BLaER1 (cell line): ENCODE data around the gene DENND2C.
"Not testable (repeated sequence)": the region's sequence is repeated elsewhere in the genome, so short reads cannot be mapped to it uniquely, and the experiment has no call there.

Experiments used
- H3K27ac ChIP-seq: shearing (Covaris generic); formaldehyde crosslinking; 2 replicates; pipeline ENCODE4 v1.8.1; 2022
- H3K27me3 ChIP-seq: shearing (Covaris generic); formaldehyde crosslinking; 2 replicates; pipeline ENCODE4 v1.8.1; 2022
- H3K36me3 ChIP-seq: shearing (Covaris generic); formaldehyde crosslinking; 2 replicates; pipeline ENCODE4 v1.8.1; 2022
- H3K4me1 ChIP-seq: shearing (Covaris generic); formaldehyde crosslinking; 2 replicates; pipeline ENCODE4 v1.8.1; 2022
- H3K4me2 ChIP-seq: shearing (Covaris generic); formaldehyde crosslinking; 2 replicates; pipeline ENCODE4 v1.8.1; 2022
- H3K4me3 ChIP-seq: shearing (Covaris generic); formaldehyde crosslinking; 2 replicates; pipeline ENCODE4 v1.8.1; 2022
- H3K9ac ChIP-seq: shearing (Covaris generic); formaldehyde crosslinking; 2 replicates; pipeline ENCODE4 v1.8.1; 2022
- H3K9me3 ChIP-seq: shearing (Covaris generic); formaldehyde crosslinking; 2 replicates; pipeline ENCODE4 v1.8.1; 2022
- H4K20me1 ChIP-seq: shearing (Covaris generic); formaldehyde crosslinking; 2 replicates; pipeline ENCODE4 v1.8.1; 2022
- Cebpa-rat ChIP-seq: shearing (Covaris generic); IDR thresholded peaks from 2 replicates; pipeline ENCODE4 v1.8.1; 2022

Gene DENND2C

DNA sequence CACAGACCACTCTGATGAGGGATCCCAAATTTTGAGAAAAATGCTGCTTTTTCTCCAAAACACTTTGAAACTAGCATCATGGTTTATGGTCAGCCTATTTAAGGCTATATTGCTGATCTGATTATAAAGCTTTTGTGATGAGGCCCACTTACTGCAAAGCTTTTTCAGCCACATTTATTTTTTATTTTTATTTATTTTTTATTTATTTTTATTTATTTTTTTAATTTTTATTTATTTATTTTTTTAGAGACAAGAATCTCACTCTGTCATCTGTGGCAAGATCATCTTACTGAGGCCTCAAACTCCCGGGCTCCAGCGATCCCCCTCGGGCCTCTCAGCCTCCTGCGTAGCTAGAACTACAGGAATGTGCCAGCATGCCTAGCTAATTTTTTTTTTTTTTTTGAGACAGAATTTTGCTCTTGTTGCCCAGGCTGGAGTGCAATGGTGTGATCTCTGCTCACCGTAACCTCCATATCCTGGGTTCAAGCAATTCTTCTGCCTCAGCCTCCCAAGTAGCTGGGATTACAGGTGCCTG lies 83.3 kb downstream of the DENND2C start:
- H3K4me3 ChIP-seq = no peak overlapping the region
- no peaks in the 10 kb centered on the region for H3K9me3 ChIP-seq
- no peak overlapping the region for H3K27ac ChIP-seq
- H3K4me1 ChIP-seq = peaks cover 7% of the 10 kb centered on the region
- TF ChIP-seq Cebpa-rat = no peak
- no peak overlapping the region for H3K4me2 ChIP-seq
- no peaks in the 10 kb centered on the region for H3K27me3 ChIP-seq
- H4K20me1 ChIP-seq = no peaks in the 10 kb centered on the region
- H3K9ac ChIP-seq = no peak overlapping the region
- no peaks in the 10 kb centered on the region for H3K36me3 ChIP-seq

- H3K4me1 ChIP-seq = peaks cover 15% of the 10 kb centered on the region
These were observed 84.6 kb downstream of the DENND2C start for GRCh38 chr1:114585231-114585630.

DNA sequence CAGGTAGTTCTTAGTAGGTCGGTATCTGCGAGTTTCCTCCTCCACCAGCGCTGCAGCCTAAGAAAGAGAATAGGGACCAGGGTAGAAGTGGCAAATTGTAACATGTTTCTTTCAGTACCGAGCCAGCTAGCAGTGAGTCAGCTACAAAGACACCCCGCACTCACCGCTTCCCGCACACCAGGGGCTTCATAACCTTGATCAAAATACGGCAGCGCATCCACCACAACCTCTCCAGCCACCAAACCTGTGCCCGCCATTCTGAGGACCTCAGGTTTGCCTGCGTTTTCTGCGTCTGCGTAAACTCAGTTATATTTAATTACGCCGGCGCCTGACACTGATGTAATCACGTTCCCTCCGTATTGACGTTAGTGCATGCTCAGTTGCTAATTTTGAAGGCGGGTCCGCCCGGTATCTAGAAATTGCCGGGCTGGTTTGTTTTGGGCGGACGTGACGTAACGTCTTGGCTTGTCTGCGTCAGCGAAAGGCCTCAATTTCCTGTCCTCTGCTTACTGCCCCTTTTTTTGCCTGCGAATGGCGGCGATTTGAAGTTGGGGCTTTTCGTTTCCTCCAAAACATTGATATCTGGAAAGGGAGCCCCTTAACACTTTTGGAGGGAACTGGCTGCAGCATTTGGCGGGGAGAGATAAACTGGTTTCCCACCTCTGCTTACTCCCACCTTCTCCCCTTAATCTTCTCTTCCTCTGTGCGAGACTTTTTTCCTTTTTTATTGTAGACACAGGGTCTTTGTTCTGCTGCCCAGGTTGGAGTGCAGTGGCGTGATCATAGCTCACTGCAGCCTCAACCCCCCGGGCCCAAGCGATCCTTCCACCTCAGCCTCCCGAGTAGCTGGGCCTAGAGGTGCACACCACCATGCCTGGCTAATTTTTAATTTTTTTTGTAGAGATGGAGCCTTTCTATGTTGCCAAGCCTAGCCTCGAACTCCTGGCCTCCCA lies 88.2 kb downstream of the DENND2C start, which contains the start of gene BCAS2:
TSS of gene BCAS2 (minus strand) at position 281 of the 953 bp plus-strand sequence. CDS start at position 257, 24 bp downstream.
- TF ChIP-seq Cebpa-rat = 0 out of 2 replicates have a peak, but pooled peaks have one; percentile 31
- H3K4me1 ChIP-seq = peaks cover 24% of the 10 kb centered on the region
- peak within 1 kb of the TSS; percentile 76 for H3K4me3 ChIP-seq
- H3K9me3 ChIP-seq = no peaks in the 10 kb centered on the region
- H3K36me3 ChIP-seq = peaks cover 34% of the 10 kb centered on the region
- peak within 1 kb of the TSS; percentile 92 for H3K4me2 ChIP-seq
- peak within 1 kb of the TSS; percentile 91 for H3K9ac ChIP-seq
- no peaks in the 10 kb centered on the region for H3K27me3 ChIP-seq
- peak within 1 kb of the TSS; percentile 82 for H3K27ac ChIP-seq
- H4K20me1 ChIP-seq = 0 out of 2 replicates have a peak, but pooled peaks cover 13% of the 10 kb centered on the region

More at GRCh38 chr1:114585231-114585630, 84.6 kb downstream of the DENND2C start:
- Histone ChIP-seq H4K20me1 (no peaks in the 10 kb centered on the region), H3K4me2 (no peak overlapping the region), H3K9ac (no peak overlapping the region), H3K36me3 (no peaks in the 10 kb centered on the region), H3K4me3 (no peak overlapping the region), H3K27ac (no peak overlapping the region), H3K27me3 (no peaks in the 10 kb centered on the region), H3K9me3 (no peaks in the 10 kb centered on the region)
- TF ChIP-seq Cebpa-rat = no peak

GRCh38 chr1:114574365-114574764 lies 95.5 kb downstream of the DENND2C start:
- no peaks in the 10 kb centered on the region for H3K9me3 ChIP-seq
- H3K4me2 ChIP-seq = no peak overlapping the region
- no peaks in the 10 kb centered on the region for H3K27me3 ChIP-seq
- no peak overlapping the region for H3K27ac ChIP-seq
- H4K20me1 ChIP-seq = 0 out of 2 replicates have a peak, but pooled peaks cover 13% of the 10 kb centered on the region
- H3K9ac ChIP-seq = no peak overlapping the region
- H3K4me3 ChIP-seq = no peak overlapping the region
- TF ChIP-seq Cebpa-rat = no peak
- peaks cover 99% of the 10 kb centered on the region for H3K36me3 ChIP-seq
- H3K4me1 ChIP-seq = peaks cover under 1% of the 10 kb centered on the region; the same call in 1 of the 2 replicates

GRCh38 chr1:114564141-114564540 lies 105.7 kb downstream of the DENND2C start:
- TF ChIP-seq Cebpa-rat = no peak
- no peak overlapping the region for H3K27ac ChIP-seq
- H3K4me3 ChIP-seq = no peak overlapping the region
- no peaks in the 10 kb centered on the region for H3K27me3 ChIP-seq
- H3K36me3 ChIP-seq = peaks cover 52% of the 10 kb centered on the region
- H4K20me1 ChIP-seq = no peaks in the 10 kb centered on the region
- peaks cover 11% of the 10 kb centered on the region; the same call in 1 of the 2 replicates for H3K9me3 ChIP-seq
- H3K4me1 ChIP-seq = no peaks in the 10 kb centered on the region
- H3K9ac ChIP-seq = no peak overlapping the region
- H3K4me2 ChIP-seq = no peak overlapping the region

- H3K4me1 ChIP-seq, H3K27ac ChIP-seq, H3K9ac ChIP-seq, H3K27me3 ChIP-seq, H4K20me1 ChIP-seq, H3K4me2 ChIP-seq, H3K4me3 ChIP-seq: not testable (repeated sequence)
- H3K9me3 ChIP-seq = peaks cover 11% of the 10 kb centered on the region; the same call in 1 of the 2 replicates
- peaks cover 41% of the 10 kb centered on the region for H3K36me3 ChIP-seq
These were observed 106.8 kb downstream of the DENND2C start for GRCh38 chr1:114562978-114563510.

- no peaks in the 10 kb centered on the region for H3K27me3 ChIP-seq
- no peak overlapping the region for H3K4me2 ChIP-seq
- H3K36me3 ChIP-seq = peaks cover 25% of the 10 kb centered on the region
- TF ChIP-seq Cebpa-rat = no peak
- H3K9me3 ChIP-seq = peaks cover 11% of the 10 kb centered on the region; the same call in 1 of the 2 replicates
- H3K9ac ChIP-seq = no peak overlapping the region
- no peak overlapping the region for H3K4me3 ChIP-seq
- H4K20me1 ChIP-seq = no peaks in the 10 kb centered on the region
- H3K4me1 ChIP-seq = no peaks in the 10 kb centered on the region
- H3K27ac ChIP-seq = no peak overlapping the region
These were observed 108.5 kb downstream of the DENND2C start for GRCh38 chr1:114561333-114561732.

DNA sequence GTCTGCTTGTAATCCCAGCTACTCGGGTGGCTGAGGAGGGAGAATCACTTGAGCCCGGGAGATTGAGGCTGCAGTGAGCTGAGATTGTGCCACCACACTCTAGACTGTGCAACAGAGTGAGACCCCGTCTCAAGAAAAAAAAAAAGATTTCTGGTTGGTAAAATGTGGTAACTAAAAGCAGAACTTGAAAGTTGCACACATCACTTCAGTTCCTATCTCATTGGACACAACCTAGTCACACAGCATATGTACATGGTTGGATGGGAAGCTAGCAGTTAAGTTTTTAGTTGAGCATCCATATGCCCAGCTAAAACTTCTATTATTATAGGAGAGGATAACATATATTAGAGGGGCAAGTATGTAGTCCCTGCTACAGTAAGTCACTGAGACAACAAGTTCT lies 110.5 kb downstream of the DENND2C start:
- Histone ChIP-seq H3K9me3 (peaks cover 11% of the 10 kb centered on the region; the same call in 1 of the 2 replicates), H3K27me3 (no peaks in the 10 kb centered on the region), H3K4me2 (no peak overlapping the region), H4K20me1 (no peaks in the 10 kb centered on the region), H3K9ac (no peak overlapping the region), H3K4me1 (no peaks in the 10 kb centered on the region), H3K4me3 (no peak overlapping the region), H3K27ac (no peak overlapping the region), H3K36me3 (peaks cover 5% of the 10 kb centered on the region; the same call in 1 of the 2 replicates)
- TF ChIP-seq Cebpa-rat = no peak

DNA sequence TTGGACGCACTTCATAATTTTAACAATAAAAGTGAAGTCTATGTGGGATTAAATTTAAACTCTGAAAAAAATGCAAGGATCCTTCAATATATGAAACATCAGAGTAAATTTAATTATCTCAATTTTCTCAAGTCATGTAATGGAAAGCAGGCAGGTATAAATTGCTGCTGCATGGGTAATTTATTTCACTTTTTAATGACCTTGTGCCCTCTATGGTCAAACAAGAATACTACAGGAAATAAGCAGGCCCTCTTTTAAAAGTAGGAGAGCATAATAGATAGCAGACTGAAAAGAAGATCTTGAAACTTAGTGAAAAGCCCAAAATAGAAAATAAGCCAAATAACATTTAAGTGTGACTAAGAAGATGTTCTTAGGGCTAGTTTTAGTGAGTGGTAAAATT lies 111.3 kb downstream of the DENND2C start:
- Histone ChIP-seq H3K4me2 (no peak overlapping the region), H3K4me3 (no peak overlapping the region), H3K27ac (no peak overlapping the region), H3K36me3 (no peaks in the 10 kb centered on the region), H3K27me3 (no peaks in the 10 kb centered on the region), H4K20me1 (no peaks in the 10 kb centered on the region), H3K9ac (no peak overlapping the region), H3K9me3 (peaks cover 7% of the 10 kb centered on the region; the same call in 1 of the 2 replicates), H3K4me1 (no peaks in the 10 kb centered on the region)
- no peak for TF ChIP-seq Cebpa-rat
